ENCODE results near the gene SCG2.

The SCG2 gene

DNA sequence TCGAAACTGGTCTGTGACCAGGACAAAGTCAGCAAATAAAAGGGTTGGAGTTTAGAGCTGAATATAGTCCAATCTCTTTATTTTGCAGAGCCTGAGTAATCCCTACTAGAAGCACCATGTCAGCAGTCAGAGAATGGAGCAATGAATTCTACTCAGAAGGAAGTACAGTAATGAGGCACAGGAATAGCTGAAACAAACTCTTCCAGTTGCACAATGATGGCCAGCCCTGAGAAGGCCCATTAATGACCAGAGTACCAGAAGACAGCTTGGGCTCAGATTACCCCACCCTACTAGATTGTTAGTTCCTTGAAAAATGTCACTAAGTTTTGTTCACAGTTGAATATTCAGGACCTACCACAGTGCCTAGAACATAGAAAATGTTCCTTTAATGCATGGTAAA lies 40.3 kb upstream of the SCG2 start:
- DNase-seq (ENCODE audit: low read depth): no peak
- H3K4me3 ChIP-seq (ENCODE audit: low read depth, low read length): no peak overlapping the region
- TF ChIP-seq, protein P1, sequence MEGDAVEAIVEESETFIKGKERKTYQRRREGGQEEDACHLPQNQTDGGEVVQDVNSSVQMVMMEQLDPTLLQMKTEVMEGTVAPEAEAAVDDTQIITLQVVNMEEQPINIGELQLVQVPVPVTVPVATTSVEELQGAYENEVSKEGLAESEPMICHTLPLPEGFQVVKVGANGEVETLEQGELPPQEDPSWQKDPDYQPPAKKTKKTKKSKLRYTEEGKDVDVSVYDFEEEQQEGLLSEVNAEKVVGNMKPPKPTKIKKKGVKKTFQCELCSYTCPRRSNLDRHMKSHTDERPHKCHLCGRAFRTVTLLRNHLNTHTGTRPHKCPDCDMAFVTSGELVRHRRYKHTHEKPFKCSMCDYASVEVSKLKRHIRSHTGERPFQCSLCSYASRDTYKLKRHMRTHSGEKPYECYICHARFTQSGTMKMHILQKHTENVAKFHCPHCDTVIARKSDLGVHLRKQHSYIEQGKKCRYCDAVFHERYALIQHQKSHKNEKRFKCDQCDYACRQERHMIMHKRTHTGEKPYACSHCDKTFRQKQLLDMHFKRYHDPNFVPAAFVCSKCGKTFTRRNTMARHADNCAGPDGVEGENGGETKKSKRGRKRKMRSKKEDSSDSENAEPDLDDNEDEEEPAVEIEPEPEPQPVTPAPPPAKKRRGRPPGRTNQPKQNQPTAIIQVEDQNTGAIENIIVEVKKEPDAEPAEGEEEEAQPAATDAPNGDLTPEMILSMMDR (IDR thresholded peaks at IDR 0.05; ENCODE audit: low read depth, low read length, missing control alignments): no peak

- no peak for DNase-seq (ENCODE audit: low read depth)
- TF ChIP-seq, protein P1 (IDR thresholded peaks at IDR 0.05; ENCODE audit: low read depth, low read length, missing control alignments): no peak
- H3K4me3 ChIP-seq (ENCODE audit: low read depth, low read length): no peak overlapping the region
Measured at GRCh38 chr2:223641082-223641481, 38.9 kb upstream of the SCG2 start.

DNA sequence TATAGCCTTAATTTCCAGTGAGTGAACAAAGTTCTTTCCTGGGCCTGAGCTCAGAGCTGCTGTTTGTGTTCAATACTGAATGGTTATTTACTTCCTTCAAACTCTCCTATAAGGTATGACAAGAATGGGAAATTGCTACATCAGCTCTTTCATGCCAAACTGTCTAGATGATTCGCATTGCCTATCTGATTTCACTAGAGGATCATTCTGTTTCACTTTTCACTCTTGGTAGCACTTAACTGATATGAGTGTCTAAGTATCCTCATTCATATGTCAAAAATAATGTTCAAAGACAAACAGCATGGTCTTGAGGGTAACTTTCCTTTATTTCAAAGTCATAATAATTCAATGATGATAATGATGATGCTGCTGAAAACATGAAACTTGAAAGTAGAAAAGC lies 32.9 kb upstream of the SCG2 start:
- TF ChIP-seq, protein P1 (IDR thresholded peaks at IDR 0.05; ENCODE audit: low read depth, low read length, missing control alignments): no peak
- DNase-seq (ENCODE audit: low read depth): no peak
- no peak overlapping the region for H3K4me3 ChIP-seq (ENCODE audit: low read depth, low read length)

GRCh38 chr2:223634238-223634637 lies 32.1 kb upstream of the SCG2 start:
- TF ChIP-seq, protein P1 (IDR thresholded peaks at IDR 0.05; ENCODE audit: low read depth, low read length, missing control alignments): no peak

GRCh38 chr2:223633656-223634055 lies 31.5 kb upstream of the SCG2 start:
- no peak overlapping the region for H3K4me3 ChIP-seq (ENCODE audit: low read depth, low read length)
- TF ChIP-seq, protein P1 (IDR thresholded peaks at IDR 0.05; ENCODE audit: low read depth, low read length, missing control alignments): no peak
- DNase-seq (ENCODE audit: low read depth): no peak

More at GRCh38 chr2:223634238-223634637, 32.1 kb upstream of the SCG2 start:
- no peak overlapping the region for H3K4me3 ChIP-seq (ENCODE audit: low read depth, low read length)
- DNase-seq (ENCODE audit: low read depth): no peak

DNA sequence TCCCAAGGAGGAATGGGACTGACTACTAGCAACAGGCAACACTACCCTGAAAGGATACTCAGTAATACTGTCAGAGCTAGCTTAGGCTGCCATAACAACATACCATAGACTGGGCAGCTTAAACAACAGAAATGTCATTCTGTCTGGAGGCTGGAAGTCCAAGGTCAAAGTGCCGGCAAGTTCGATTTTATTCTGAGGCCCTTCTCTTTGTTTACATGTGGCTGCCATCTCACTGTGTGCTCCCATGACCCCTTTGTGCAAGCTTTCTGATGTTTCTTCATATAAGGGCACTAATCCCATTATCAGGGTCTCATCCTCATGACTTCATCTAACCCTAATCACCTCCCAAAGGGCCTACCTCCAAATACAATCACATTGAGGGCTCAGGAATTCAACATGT lies 30.7 kb upstream of the SCG2 start:
- no peak overlapping the region for H3K4me3 ChIP-seq (ENCODE audit: low read depth, low read length)
- TF ChIP-seq, protein P1 (IDR thresholded peaks at IDR 0.05; ENCODE audit: low read depth, low read length, missing control alignments): no peak
- DNase-seq (ENCODE audit: low read depth): no peak

DNA sequence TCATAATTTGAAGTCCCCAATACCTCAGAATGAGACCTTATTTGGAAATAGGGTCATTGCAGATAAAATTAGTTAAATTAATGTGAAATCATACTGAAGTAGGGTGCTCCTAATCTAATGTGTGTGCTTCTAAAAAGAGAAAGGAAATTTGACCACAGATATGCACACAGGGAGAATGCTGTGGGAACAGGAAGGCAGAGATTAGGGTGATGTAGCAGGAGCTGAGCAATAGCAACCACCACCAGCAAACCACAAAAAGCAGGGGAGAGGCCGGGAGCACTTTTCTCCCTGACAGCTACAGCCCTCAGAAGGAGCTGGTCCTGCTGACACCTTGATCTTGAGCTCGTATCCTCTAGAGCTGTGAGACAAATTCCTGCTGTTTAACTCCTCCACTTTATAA lies 24.6 kb upstream of the SCG2 start:
- no peak overlapping the region for H3K4me3 ChIP-seq (ENCODE audit: low read depth, low read length)
- DNase-seq (ENCODE audit: low read depth): no peak
- TF ChIP-seq, protein P1 (IDR thresholded peaks at IDR 0.05; ENCODE audit: low read depth, low read length, missing control alignments): no peak

All from GM12864 (cell line).